Activated CD8-positive, alpha-beta T cell treated with anti-CD3 and anti-CD28 coated beads for 36 hours (primary cell): ENCODE data around the gene TRAPPC12. TPM values are rescaled to one million over a fixed set of nuclear protein-coding genes. Genes with fewer than 3 reads are reported as not detected.
"Not testable (repeated sequence)": the region's sequence is repeated elsewhere in the genome, so short reads cannot be mapped to it uniquely, and the experiment has no call there.

ENCODE experiments used
- ATAC-seq: fragments of 200-7000 bp; cut with Tn5 transposase; one replicate; pipeline ENCODE4 v1.10.0; 2021; ENCODE audit warnings: mild to moderate bottlenecking, moderate library complexity
- CTCF ChIA-PET: fragments of 350-600 bp; sonication (Branson Sonifier 250); formaldehyde crosslinking; loops from one replicate; lab custom pipeline; 2021; ENCODE audit warnings: antibody characterized with exemption; lab: Charles Lee
- POLR2A ChIA-PET: fragments of 350-600 bp; sonication (Branson Sonifier 250); formaldehyde crosslinking; loops from one replicate; lab custom pipeline; 2021; ENCODE audit warnings: antibody characterized with exemption; lab: Charles Lee
- DNase-seq: peaks from one replicate; pipeline ENCODE4 v3.0.0-alpha.2; 2020
- H3K27ac Mint-ChIP-seq: one replicate; pipeline ENCODE4 v1.8.0; 2021; ENCODE audit warnings: mild to moderate bottlenecking, mixed read lengths
- H3K27me3 Mint-ChIP-seq: one replicate; pipeline ENCODE4 v1.8.0; 2021; ENCODE audit warnings: mixed read lengths
- H3K36me3 Mint-ChIP-seq: one replicate; pipeline ENCODE4 v1.8.0; 2021; ENCODE audit warnings: low read depth, mixed read lengths
- H3K4me1 Mint-ChIP-seq: one replicate; pipeline ENCODE4 v1.8.0; 2021; ENCODE audit warnings: low read depth, mixed read lengths
- H3K4me3 Mint-ChIP-seq: one replicate; pipeline ENCODE4 v1.8.0; 2021; ENCODE audit warnings: mild to moderate bottlenecking, moderate library complexity, mixed read lengths
- H3K9me3 Mint-ChIP-seq: one replicate; pipeline ENCODE4 v1.8.0; 2021; ENCODE audit warnings: mixed read lengths
- intact Hi-C: fragments of 100-400 bp; cut with micrococcal nuclease; formaldehyde crosslinking; loops from one replicate; pipeline ENCODE4 v1.10.0; 2022
- total RNA-seq, 2 experiments: library from RNA; stranded (reverse); gene quantifications; one replicate each; pipeline ENCODE4 v1.2.3, GENCODE V29; 2021
- TF ChIP-seq, protein P1 (sequence below): fragments of 200-600 bp; IDR thresholded peaks from one replicate; pipeline ENCODE4 v1.8.0; 2022; ENCODE audit warnings: antibody characterized with exemption, mild to moderate bottlenecking

Gene TRAPPC12
- total RNA-seq, 2 experiments from 2014 or later, result 52.9 to 65.3 TPM

- H3K9me3 Mint-ChIP-seq, result no peaks in the 10 kb centered on the region
- CTCF ChIA-PET, result interaction anchor here (1.6 kb wide), 1 partner anchor 69 kb away, joined by 5 read pairs; no protein-coding TSS in a partner anchor
- intact Hi-C loops, result no loop called here
- H3K27me3 Mint-ChIP-seq, result no peaks in the 10 kb centered on the region
- no peak for ATAC-seq
- DNase-seq, result no peak
- no peak overlapping the region for H3K4me3 Mint-ChIP-seq
- H3K36me3 Mint-ChIP-seq, result peaks cover 9% of the 10 kb centered on the region
- H3K27ac Mint-ChIP-seq, result no peak overlapping the region
- no peaks in the 10 kb centered on the region for H3K4me1 Mint-ChIP-seq
- POLR2A ChIA-PET, result no interaction called here
- TF ChIP-seq, protein P1, sequence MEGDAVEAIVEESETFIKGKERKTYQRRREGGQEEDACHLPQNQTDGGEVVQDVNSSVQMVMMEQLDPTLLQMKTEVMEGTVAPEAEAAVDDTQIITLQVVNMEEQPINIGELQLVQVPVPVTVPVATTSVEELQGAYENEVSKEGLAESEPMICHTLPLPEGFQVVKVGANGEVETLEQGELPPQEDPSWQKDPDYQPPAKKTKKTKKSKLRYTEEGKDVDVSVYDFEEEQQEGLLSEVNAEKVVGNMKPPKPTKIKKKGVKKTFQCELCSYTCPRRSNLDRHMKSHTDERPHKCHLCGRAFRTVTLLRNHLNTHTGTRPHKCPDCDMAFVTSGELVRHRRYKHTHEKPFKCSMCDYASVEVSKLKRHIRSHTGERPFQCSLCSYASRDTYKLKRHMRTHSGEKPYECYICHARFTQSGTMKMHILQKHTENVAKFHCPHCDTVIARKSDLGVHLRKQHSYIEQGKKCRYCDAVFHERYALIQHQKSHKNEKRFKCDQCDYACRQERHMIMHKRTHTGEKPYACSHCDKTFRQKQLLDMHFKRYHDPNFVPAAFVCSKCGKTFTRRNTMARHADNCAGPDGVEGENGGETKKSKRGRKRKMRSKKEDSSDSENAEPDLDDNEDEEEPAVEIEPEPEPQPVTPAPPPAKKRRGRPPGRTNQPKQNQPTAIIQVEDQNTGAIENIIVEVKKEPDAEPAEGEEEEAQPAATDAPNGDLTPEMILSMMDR, result no peak
Observed at GRCh38 chr2:3493615-3494007, 114.1 kb downstream of the TRAPPC12 start.

DNA sequence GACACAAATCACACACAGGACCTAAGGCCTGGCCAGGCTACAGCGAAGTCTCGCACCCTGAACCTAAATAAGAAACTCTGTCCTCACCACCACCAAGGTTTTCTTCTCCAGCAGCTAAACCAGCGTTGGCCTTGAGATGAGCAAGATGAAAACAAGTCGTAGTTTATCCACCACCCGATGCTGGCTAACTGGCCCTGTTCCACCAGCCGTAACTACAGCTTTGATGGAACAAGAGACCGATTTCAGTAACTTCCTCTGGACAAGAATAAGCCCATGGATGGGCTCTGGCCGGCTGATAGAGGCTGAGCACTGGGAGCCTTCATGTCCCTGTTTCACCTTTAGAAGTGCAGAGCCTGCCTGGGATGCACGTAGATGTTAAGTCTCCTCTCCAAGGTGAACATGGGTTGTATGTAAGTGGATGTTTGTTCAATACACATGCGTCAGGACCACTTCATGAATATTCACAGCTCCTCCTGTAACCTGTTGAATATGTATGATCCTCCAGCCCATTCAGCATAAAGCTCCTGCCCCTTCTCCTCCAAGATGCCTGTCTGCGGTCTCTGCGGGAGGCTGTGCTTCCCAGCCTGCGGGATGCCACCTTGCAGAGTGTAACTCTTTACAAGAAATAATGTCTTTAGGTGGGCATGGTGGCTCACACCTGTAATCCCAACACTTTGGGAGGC is 115.6 kb downstream of the TRAPPC12 start:
- Mint-ChIP-seq H3K27me3 (no peaks in the 10 kb centered on the region), H3K36me3 (peaks cover 11% of the 10 kb centered on the region), H3K9me3 (no peaks in the 10 kb centered on the region), H3K27ac (no peak overlapping the region), H3K4me3 (no peak overlapping the region), H3K4me1 (no peaks in the 10 kb centered on the region)
- no peak for DNase-seq
- ChIA-PET CTCF (interaction anchor here (1.6 kb wide), 1 partner anchor 71 kb away, joined by 5 read pairs; no protein-coding TSS in a partner anchor), POLR2A (no interaction called here)
- intact Hi-C loops, result no loop called here
- TF ChIP-seq, protein P1, result no peak
- ATAC-seq, result no peak

DNA sequence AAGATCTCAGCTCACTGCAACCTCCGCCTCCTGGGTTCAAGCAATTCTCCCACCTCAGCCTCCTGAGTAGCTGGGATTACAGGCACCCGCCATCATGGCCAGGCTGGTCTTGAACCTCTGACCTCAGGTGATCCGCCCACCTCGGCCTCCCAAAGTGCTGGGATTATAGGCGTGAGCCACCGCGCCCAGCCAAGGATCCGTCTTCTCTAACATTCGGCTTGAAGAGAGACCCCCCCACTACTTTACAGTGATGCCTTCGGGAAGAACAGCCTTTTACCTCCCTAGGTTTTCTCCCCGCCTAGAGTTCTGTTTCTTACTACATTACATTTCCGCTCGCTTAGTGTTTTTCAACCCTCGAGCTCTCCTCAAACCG is 117.2 kb downstream of the TRAPPC12 start:
- H3K27ac Mint-ChIP-seq, H3K27me3 Mint-ChIP-seq, ATAC-seq, H3K4me1 Mint-ChIP-seq, H3K4me3 Mint-ChIP-seq, POLR2A ChIA-PET, DNase-seq, intact Hi-C loops, H3K9me3 Mint-ChIP-seq: not testable (repeated sequence)
- CTCF ChIA-PET, result interaction anchor here (1.4 kb wide), 1 partner anchor 35 kb away, joined by 3 read pairs; no protein-coding TSS in a partner anchor
- peaks cover 12% of the 10 kb centered on the region for H3K36me3 Mint-ChIP-seq

DNA sequence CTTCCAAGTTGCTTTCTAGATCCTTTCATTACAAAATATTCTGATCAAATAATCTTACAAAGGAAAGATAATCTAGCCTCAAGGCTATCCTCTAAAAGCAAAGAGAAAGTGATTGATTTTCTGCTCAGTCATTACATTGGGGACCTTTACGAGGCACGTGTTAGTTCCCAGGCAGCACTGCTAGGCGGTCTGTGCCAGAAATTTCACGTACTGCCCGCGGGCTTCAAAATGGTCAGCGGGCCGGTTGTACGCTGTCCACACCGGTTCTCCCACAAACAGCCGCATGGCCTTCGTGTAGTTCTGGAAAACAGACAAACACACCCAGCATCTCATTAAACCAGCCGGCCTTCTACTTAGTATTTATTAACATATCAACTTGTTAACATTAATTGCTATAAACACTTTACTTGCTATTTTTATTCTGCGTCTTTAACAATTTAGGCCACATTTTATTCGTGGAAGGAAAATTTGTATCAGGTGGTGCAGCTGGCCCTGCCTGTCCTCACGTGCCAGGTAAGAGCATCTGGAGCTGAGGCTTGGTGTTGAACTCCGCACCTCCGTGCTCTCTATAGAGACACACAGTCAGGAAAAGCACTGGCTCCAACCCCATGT is 119.4 kb downstream of the TRAPPC12 start:
- TF ChIP-seq, protein P1, result no peak
- ChIA-PET POLR2A (no interaction called here), CTCF (interaction anchor here (1.7 kb wide), 1 partner anchor 75 kb away, joined by 4 read pairs; no protein-coding TSS in a partner anchor)
- H3K27ac Mint-ChIP-seq, result no peak overlapping the region
- H3K27me3 Mint-ChIP-seq, result no peaks in the 10 kb centered on the region
- intact Hi-C loops, result no loop called here
- H3K36me3 Mint-ChIP-seq, result peaks cover 21% of the 10 kb centered on the region
- no peak overlapping the region for H3K4me3 Mint-ChIP-seq
- no peak for ATAC-seq
- no peaks in the 10 kb centered on the region for H3K9me3 Mint-ChIP-seq
- H3K4me1 Mint-ChIP-seq, result no peaks in the 10 kb centered on the region
- DNase-seq, result no peak

DNA sequence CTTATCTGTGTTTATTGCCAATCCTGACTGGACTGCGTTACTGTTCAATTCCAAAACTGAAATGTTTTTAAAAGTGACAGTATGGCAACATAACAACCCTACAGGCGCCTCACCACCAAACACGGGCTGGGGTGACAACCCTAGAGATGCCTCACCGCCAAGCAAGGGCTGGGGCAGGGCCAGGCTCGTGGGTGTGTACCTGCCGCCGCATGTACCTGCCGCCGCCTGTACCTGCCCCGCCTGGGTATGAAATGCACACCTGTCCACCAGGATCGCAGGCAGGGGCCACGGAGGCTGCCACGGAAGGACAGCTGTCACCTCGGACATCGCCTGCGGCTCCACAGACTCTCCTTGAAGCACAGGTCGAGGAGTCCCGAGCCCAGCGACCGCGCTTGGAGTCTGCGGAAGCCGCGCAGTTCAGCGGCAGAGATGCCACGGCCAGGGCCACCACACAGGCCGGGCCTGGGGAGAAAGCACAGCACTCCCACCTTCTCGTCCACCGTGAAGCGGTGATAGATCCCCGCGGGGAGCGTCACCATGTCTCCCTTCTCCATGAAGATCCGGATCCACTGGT is 120.9 kb downstream of the TRAPPC12 start:
- H3K27me3 Mint-ChIP-seq, result no peaks in the 10 kb centered on the region
- ChIA-PET CTCF (no interaction called here), POLR2A (no interaction called here)
- no peak overlapping the region for H3K4me3 Mint-ChIP-seq
- TF ChIP-seq, protein P1, result no peak
- peaks cover 28% of the 10 kb centered on the region for H3K36me3 Mint-ChIP-seq
- no peak overlapping the region for H3K27ac Mint-ChIP-seq
- H3K4me1 Mint-ChIP-seq, result no peaks in the 10 kb centered on the region
- ATAC-seq (no peak), DNase-seq (no peak)
- intact Hi-C loops, result no loop called here
- H3K9me3 Mint-ChIP-seq, result no peaks in the 10 kb centered on the region
